Measurements from ENCODE around the gene STMN1. TPM values are rescaled to one million over a fixed set of nuclear protein-coding genes. Genes with fewer than 3 reads are reported as not detected.

The STMN1 gene
- polyA plus RNA-seq, 1 donor from 2014 or later: 1,950 TPM

DNA sequence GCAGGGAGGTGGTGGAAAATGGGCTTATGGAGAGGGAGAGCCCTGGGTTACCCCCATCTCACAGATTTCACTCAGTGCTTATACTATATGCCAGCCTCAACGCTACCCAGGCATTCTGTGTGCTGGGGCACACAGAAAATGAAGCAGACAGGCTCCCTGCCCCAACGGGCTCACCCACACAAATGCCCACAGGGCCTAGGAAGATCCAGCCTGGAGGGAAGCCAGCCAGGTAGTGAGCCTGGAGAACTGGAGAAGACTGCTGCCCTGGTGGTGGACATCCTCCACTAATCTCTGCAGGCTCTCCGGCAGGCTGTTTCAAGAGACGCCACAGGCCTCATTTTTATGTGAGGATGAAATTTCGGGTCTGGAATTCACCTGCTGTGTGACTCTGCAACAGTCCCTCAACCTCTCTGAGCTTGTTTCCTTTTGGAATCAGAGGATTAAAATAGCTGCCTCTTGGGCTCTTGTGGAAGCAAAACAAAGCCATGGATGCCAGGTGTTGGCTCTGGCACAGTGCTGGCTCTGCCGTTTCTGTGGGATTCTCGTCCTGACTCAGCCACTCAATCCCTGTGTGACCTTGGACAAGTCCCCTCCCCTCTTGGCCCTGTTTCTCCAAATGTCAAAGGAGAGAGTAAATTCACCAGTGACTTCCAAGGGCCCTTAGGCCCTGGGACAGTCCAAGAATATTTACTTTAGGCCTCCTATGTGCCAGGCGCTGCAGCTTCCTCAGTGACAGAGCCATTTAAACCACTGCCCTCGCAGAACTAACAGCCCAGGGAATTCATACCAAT lies 34.3 kb downstream of the STMN1 start:
- H3K9me3 ChIP-seq (ENCODE audit: low read length): no peaks in the 10 kb centered on the region
- no peak overlapping the region for H3K4me3 ChIP-seq (ENCODE audit: low read length)
- H3K79me2 ChIP-seq (replicated peaks; ENCODE audit: insufficient read depth, low read length): no peaks in the 10 kb centered on the region
- peaks cover 16% of the 10 kb centered on the region for H3K27me3 ChIP-seq (ENCODE audit: insufficient read depth, low read depth, low read length)
- H3F3A ChIP-seq (ENCODE audit: insufficient read depth, low read length, poor library complexity, severe bottlenecking): no peaks in the 10 kb centered on the region
- H3K9me2 ChIP-seq (ENCODE audit: insufficient read depth, low read length): no peaks in the 10 kb centered on the region
- H3K4me2 ChIP-seq (ENCODE audit: low read length): no peak overlapping the region
- no peak overlapping the region for H3K9ac ChIP-seq (ENCODE audit: low read length)
- H3K36me3 ChIP-seq (ENCODE audit: insufficient read depth, low read length): no peaks in the 10 kb centered on the region
- no peak overlapping the region for H3K27ac ChIP-seq (ENCODE audit: low read length)
- H2AFZ ChIP-seq (ENCODE audit: low read depth, low read length): no peak overlapping the region
- TF ChIP-seq POLR2AphosphoS5 (IDR thresholded peaks at IDR 0.05) (no peak), SMC3 (conservative IDR thresholded peaks at IDR 0.05; ENCODE audit: poor library complexity) (no peak), TAF1 (IDR thresholded peaks at IDR 0.05; ENCODE audit: low read depth) (no peak), EZH2 (IDR thresholded peaks at IDR 0.05; ENCODE audit: borderline replicate concordance, insufficient read depth, low read length, poor library complexity, severe bottlenecking) (no peak), RAD21 (conservative IDR thresholded peaks at IDR 0.05) (no peak), MXI1 (conservative IDR thresholded peaks at IDR 0.05; ENCODE audit: poor library complexity, severe bottlenecking) (no peak), EP300 (conservative IDR thresholded peaks at IDR 0.05; ENCODE audit: poor library complexity, severe bottlenecking) (no peak)
- TF ChIP-seq, protein P1, sequence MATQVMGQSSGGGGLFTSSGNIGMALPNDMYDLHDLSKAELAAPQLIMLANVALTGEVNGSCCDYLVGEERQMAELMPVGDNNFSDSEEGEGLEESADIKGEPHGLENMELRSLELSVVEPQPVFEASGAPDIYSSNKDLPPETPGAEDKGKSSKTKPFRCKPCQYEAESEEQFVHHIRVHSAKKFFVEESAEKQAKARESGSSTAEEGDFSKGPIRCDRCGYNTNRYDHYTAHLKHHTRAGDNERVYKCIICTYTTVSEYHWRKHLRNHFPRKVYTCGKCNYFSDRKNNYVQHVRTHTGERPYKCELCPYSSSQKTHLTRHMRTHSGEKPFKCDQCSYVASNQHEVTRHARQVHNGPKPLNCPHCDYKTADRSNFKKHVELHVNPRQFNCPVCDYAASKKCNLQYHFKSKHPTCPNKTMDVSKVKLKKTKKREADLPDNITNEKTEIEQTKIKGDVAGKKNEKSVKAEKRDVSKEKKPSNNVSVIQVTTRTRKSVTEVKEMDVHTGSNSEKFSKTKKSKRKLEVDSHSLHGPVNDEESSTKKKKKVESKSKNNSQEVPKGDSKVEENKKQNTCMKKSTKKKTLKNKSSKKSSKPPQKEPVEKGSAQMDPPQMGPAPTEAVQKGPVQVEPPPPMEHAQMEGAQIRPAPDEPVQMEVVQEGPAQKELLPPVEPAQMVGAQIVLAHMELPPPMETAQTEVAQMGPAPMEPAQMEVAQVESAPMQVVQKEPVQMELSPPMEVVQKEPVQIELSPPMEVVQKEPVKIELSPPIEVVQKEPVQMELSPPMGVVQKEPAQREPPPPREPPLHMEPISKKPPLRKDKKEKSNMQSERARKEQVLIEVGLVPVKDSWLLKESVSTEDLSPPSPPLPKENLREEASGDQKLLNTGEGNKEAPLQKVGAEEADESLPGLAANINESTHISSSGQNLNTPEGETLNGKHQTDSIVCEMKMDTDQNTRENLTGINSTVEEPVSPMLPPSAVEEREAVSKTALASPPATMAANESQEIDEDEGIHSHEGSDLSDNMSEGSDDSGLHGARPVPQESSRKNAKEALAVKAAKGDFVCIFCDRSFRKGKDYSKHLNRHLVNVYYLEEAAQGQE (IDR thresholded peaks at IDR 0.05; ENCODE audit: borderline replicate concordance): no peak
- TF ChIP-seq, protein P2, sequence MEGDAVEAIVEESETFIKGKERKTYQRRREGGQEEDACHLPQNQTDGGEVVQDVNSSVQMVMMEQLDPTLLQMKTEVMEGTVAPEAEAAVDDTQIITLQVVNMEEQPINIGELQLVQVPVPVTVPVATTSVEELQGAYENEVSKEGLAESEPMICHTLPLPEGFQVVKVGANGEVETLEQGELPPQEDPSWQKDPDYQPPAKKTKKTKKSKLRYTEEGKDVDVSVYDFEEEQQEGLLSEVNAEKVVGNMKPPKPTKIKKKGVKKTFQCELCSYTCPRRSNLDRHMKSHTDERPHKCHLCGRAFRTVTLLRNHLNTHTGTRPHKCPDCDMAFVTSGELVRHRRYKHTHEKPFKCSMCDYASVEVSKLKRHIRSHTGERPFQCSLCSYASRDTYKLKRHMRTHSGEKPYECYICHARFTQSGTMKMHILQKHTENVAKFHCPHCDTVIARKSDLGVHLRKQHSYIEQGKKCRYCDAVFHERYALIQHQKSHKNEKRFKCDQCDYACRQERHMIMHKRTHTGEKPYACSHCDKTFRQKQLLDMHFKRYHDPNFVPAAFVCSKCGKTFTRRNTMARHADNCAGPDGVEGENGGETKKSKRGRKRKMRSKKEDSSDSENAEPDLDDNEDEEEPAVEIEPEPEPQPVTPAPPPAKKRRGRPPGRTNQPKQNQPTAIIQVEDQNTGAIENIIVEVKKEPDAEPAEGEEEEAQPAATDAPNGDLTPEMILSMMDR (IDR thresholded peaks at IDR 0.05; ENCODE audit: poor library complexity, severe bottlenecking): no peak
- no peaks in the 10 kb centered on the region for H4K20me1 ChIP-seq (ENCODE audit: insufficient read depth)

DNA sequence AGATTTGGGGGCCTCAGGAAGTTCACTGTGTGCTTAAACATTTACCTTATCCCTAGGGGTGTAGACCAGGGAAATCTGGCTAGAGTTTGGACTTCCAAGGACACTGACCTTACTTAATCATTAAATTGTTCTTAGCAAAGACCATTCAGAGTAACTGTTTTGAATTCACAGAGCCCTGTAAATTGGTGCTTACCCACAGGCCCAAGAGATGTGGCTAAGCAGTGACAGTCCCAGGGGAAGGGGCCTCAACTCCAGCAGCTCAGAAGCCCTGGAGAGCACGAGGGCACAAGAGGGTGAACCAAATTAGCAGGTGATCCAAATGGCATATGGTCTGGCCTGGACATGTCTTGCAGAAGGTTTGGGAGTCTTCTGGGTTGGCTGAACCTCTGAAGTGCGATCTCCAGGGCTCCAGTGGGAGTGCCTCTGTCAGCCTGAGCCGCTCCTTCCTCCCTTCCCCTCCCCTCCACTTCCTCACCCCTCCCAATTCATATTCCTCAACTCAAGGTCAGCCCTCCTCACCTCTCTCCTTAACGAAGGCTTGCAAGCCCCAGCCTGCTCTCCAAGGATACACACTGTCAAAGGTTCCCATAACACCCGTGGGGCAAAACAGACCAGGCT lies 35.0 kb downstream of the STMN1 start:
- TF ChIP-seq MXI1 (conservative IDR thresholded peaks at IDR 0.05; ENCODE audit: poor library complexity, severe bottlenecking): no peak
- no peak overlapping the region for H3K4me3 ChIP-seq (ENCODE audit: low read length)
- no peak overlapping the region for H3K9ac ChIP-seq (ENCODE audit: low read length)
- no peaks in the 10 kb centered on the region for H3F3A ChIP-seq (ENCODE audit: insufficient read depth, low read length, poor library complexity, severe bottlenecking)
- no peaks in the 10 kb centered on the region for H4K20me1 ChIP-seq (ENCODE audit: insufficient read depth)
- no peak overlapping the region for H3K4me2 ChIP-seq (ENCODE audit: low read length)
- no peak overlapping the region for H3K27ac ChIP-seq (ENCODE audit: low read length)
- no peaks in the 10 kb centered on the region for H3K9me3 ChIP-seq (ENCODE audit: low read length)
- peaks cover 14% of the 10 kb centered on the region for H3K27me3 ChIP-seq (ENCODE audit: insufficient read depth, low read depth, low read length)
- no peaks in the 10 kb centered on the region for H3K36me3 ChIP-seq (ENCODE audit: insufficient read depth, low read length)
- H2AFZ ChIP-seq (ENCODE audit: low read depth, low read length): no peak overlapping the region
- H3K9me2 ChIP-seq (ENCODE audit: insufficient read depth, low read length): no peaks in the 10 kb centered on the region
- no peaks in the 10 kb centered on the region for H3K79me2 ChIP-seq (replicated peaks; ENCODE audit: insufficient read depth, low read length)
